KMS-11 (cell line): ENCODE results near the gene KLHDC9.

ENCODE experiments used
- H2AFZ ChIP-seq: fragments of 200-600 bp; sonication (generic); 2 replicates; pipeline ENCODE4 v1.6.1; 2016; ENCODE audit warnings: antibody characterized with exemption, mixed run types, low read depth
- H3K27ac ChIP-seq: fragments of 200-600 bp; sonication (generic); 2 replicates; pipeline ENCODE4 v1.6.1; 2016; ENCODE audit warnings: mild to moderate bottlenecking, mixed run types
- H3K27me3 ChIP-seq: fragments of 200-600 bp; sonication (generic); 2 replicates; pipeline ENCODE4 v1.6.1; 2017; ENCODE audit warnings: mild to moderate bottlenecking, low read depth, mixed run types, moderate library complexity; ENCODE audit not compliant: insufficient read depth
- H3K36me3 ChIP-seq: fragments of 200-600 bp; sonication (generic); 2 replicates; pipeline ENCODE4 v1.6.1; 2017; ENCODE audit warnings: mild to moderate bottlenecking, mixed run types; ENCODE audit not compliant: insufficient read depth
- H3K4me1 ChIP-seq: fragments of 200-600 bp; sonication (generic); 2 replicates; pipeline ENCODE4 v1.6.1; 2016; ENCODE audit warnings: mild to moderate bottlenecking, low read depth, mixed run types; ENCODE audit not compliant: poor library complexity, severe bottlenecking
- H3K4me2 ChIP-seq: fragments of 200-600 bp; sonication (generic); 2 replicates; pipeline ENCODE4 v1.7.0; 2016; ENCODE audit warnings: mild to moderate bottlenecking, mixed run types
- H3K4me3 ChIP-seq: fragments of 200-600 bp; sonication (generic); IDR thresholded peaks from 2 replicates; pipeline ENCODE4 v1.6.1; 2017; ENCODE audit warnings: low read depth, low read length, mixed read lengths; ENCODE audit not compliant: insufficient read depth
- H3K79me2 ChIP-seq: fragments of 200-600 bp; sonication (generic); 2 replicates; pipeline ENCODE4 v1.6.1; 2016; ENCODE audit warnings: low read depth, mixed run types; ENCODE audit not compliant: insufficient read depth
- H3K9ac ChIP-seq: fragments of 200-600 bp; sonication (generic); 2 replicates; pipeline ENCODE4 v1.6.1; 2016; ENCODE audit warnings: mild to moderate bottlenecking, mixed run types
- H4K20me1 ChIP-seq: fragments of 200-600 bp; sonication (generic); 2 replicates; pipeline ENCODE4 v1.6.1; 2016; ENCODE audit warnings: mild to moderate bottlenecking, mixed run types; ENCODE audit not compliant: insufficient read depth
- CTCF ChIP-seq: fragments of 200-600 bp; sonication (generic); conservative IDR thresholded peaks from 2 replicates; pipeline ENCODE4 v1.6.1; 2017; ENCODE audit warnings: low read depth, mild to moderate bottlenecking, antibody characterized with exemption, low read length, moderate library complexity, mixed read lengths

Gene KLHDC9

GRCh38 chr1:161100556-161100955 lies 2.4 kb downstream of the KLHDC9 start:
- H3K4me2 ChIP-seq = no peak overlapping the region
- no peak overlapping the region for H3K4me3 ChIP-seq
- H3K79me2 ChIP-seq = peaks cover 34% of the 10 kb centered on the region
- H4K20me1 ChIP-seq = peaks cover 4% of the 10 kb centered on the region; the same call in 1 of the 2 replicates
- peaks cover 21% of the 10 kb centered on the region for H3K4me1 ChIP-seq
- no peak overlapping the region for H3K27ac ChIP-seq
- peaks cover 4% of the 10 kb centered on the region; the same call in 1 of the 2 replicates for H3K36me3 ChIP-seq
- TF ChIP-seq CTCF = no peak
- H3K9ac ChIP-seq = no peak overlapping the region
- no peaks in the 10 kb centered on the region for H3K27me3 ChIP-seq
- no peak overlapping the region for H2AFZ ChIP-seq

GRCh38 chr1:161106431-161106830 lies 8.3 kb downstream of the KLHDC9 start:
- Histone ChIP-seq H3K4me1 (peaks cover 5% of the 10 kb centered on the region), H3K27ac (no peak overlapping the region), H3K79me2 (peaks cover 88% of the 10 kb centered on the region), H3K4me3 (no peak overlapping the region), H4K20me1 (peaks cover 20% of the 10 kb centered on the region; the same call in 1 of the 2 replicates), H2AFZ (no peak overlapping the region), H3K27me3 (no peaks in the 10 kb centered on the region), H3K9ac (no peak overlapping the region), H3K4me2 (no peak overlapping the region), H3K36me3 (no peaks in the 10 kb centered on the region; the same call in 1 of the 2 replicates)
- no peak for TF ChIP-seq CTCF

DNA sequence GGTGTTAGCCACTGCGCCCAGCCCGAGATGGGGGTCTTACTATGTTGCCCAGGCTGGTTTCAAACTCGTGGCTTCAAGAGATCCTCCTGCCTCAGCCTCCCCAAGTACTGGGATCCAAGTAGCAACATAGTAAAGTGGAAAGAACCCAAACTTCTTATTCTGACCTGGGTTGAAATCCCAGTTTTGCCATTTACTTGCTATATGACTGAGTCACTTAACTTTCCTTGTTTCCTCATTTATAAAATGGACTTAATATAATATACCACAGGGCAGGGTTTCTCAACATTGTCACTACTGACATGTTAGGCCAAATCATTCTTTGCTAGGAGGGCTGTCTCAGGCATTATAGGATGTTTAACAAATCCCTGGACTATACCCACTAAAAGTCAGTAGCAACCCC lies 13.0 kb downstream of the KLHDC9 start:
- peaks cover 45% of the 10 kb centered on the region for H3K4me1 ChIP-seq
- H3K4me3 ChIP-seq = no peak overlapping the region
- no peak overlapping the region for H3K27ac ChIP-seq
- H3K27me3 ChIP-seq = no peaks in the 10 kb centered on the region
- H4K20me1 ChIP-seq = peaks cover 45% of the 10 kb centered on the region
- TF ChIP-seq CTCF = no peak
- no peaks in the 10 kb centered on the region; the same call in 1 of the 2 replicates for H3K36me3 ChIP-seq
- no peak overlapping the region for H3K4me2 ChIP-seq
- peaks cover 95% of the 10 kb centered on the region for H3K79me2 ChIP-seq
- H2AFZ ChIP-seq = no peak overlapping the region
- no peak overlapping the region for H3K9ac ChIP-seq

- Histone ChIP-seq H3K4me3 (no peak overlapping the region), H3K27me3 (no peaks in the 10 kb centered on the region), H3K36me3 (no peaks in the 10 kb centered on the region; the same call in 1 of the 2 replicates), H4K20me1 (peaks cover 45% of the 10 kb centered on the region), H2AFZ (no peak overlapping the region), H3K27ac (no peak overlapping the region), H3K4me1 (peaks cover 49% of the 10 kb centered on the region), H3K4me2 (no peak overlapping the region), H3K9ac (no peak overlapping the region), H3K79me2 (peaks cover 95% of the 10 kb centered on the region)
- no peak for TF ChIP-seq CTCF
Observed at GRCh38 chr1:161111527-161111926, 13.4 kb downstream of the KLHDC9 start.
